Medulla oblongata (tissue), 1 donor: ENCODE measurements around the gene PRKAR2A.
A peak's percentile ranks its signal among the peaks of the same experiment; 100 is the strongest.
"Not testable (repeated sequence)": the region's sequence is repeated elsewhere in the genome, so short reads cannot be mapped to it uniquely, and the experiment has no call there.

Experiments
- DNase-seq: peaks from one replicate; pipeline ENCODE4 v3.0.0-alpha.2; 2015; ENCODE audit errors: extremely low spot score

The PRKAR2A gene

DNA sequence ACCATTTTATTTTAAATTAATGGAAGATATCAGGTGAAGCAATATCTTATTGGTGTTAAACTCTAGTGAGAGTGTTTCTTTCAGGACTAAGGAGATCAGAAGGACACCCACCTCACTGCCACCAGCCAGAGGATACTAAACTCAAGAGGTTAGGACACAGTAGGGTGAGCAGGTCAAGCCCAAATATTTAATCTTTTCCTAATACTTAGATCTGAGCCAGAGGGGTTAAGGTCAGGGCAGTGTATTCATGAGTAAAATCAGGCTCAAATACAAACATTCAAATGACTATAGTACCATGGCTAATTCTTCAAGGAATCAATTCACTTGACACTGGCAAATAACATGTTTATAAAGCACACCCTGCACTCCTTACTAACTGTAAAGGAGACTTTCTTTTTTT lies 65.6 kb downstream of the PRKAR2A start:
- no peak for DNase-seq

- DNase-seq, result not testable (repeated sequence)
Measured at GRCh38 chr3:48778565-48778964, 69.1 kb downstream of the PRKAR2A start.

DNA sequence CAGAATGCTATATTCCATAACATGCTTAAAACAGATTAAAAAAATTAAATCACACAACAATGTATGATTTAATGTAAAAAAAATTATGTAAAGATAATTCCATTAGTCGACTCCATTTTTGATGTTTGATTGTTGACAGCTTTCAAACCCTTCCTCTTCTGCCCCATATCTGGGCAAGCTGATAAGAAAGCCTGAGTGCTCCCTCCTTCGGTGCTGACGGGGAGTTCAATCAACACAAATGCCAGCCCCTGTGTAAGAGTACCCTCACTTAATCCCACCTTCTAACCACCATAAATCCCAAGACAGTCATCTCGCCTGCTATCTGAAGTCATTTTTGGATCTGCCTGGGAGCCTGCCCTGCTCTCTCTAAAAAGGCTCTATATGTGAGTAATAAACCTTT lies 70.8 kb downstream of the PRKAR2A start:
- no peak for DNase-seq

DNA sequence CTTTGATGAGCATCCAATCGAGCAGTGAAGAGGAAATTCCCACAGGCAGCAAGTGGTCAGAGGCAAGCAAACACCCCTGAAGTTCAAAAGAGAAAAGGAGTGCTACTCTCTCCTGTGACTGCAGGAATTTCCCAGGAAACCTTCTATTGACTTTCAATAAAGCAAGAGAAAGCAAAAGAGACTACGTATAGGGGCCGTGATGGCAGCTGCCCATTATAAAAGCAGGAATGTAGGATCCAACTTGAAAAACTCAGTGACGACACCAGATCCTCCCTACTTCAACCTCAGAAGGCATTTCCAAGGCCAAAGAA lies 77.5 kb downstream of the PRKAR2A start:
- DNase-seq, result no peak

GRCh38 chr3:48765376-48765775 lies 82.3 kb downstream of the PRKAR2A start:
- DNase-seq, result peak; percentile 48

DNA sequence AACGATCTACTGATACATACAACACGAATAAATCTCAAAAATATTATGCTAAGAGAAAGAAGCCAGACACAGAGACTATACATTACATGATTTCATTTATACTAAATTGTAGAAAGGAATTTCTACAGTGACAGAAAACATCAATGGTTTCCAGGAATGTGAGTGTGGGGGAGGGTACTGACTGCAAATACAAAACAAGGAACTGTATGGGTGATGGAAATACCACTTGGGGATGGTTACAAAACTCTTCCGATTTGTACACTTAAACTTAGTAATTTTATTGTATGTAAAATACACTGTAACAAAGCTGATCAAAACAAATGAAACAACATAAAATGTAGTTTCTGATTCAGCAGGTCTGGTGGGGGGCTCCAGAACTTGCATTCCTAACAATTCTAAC lies 84.9 kb downstream of the PRKAR2A start:
- DNase-seq, result no peak

DNA sequence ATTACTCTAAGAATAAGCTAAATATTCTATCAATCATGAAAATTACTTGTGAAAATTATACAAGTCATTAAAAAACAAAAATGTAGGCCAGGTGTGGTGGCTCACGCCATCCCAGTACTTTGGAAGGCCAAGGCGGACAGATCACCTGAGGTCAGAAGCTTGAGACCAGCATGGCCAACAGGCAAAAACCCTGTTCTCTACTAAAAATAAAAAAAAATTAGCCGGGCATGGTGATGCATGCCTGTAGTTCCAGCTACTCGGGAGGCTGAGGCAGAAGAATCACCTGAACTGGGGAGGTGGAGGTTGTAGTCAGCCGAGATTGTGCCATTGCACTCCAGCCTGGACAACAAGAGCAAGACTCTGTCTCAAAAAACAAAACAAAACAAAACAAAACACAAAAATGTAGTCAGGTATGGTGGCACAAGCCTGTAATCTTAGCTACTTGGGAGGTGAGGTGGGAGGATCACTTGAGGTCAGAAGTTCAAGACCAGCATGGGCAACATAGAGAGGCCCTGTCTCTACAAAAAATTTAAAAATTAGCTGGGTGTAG lies 87.6 kb downstream of the PRKAR2A start:
- DNase-seq, result not testable (repeated sequence)

- DNase-seq, result not testable (repeated sequence)
Measured at GRCh38 chr3:48759531-48759930, 88.1 kb downstream of the PRKAR2A start.

- no peak for DNase-seq
Measured at GRCh38 chr3:48759071-48759470, 88.6 kb downstream of the PRKAR2A start.

- DNase-seq, result peak; percentile 11
Measured at GRCh38 chr3:48756640-48757039, 91.0 kb downstream of the PRKAR2A start.

GRCh38 chr3:48750856-48751255 lies 96.8 kb downstream of the PRKAR2A start:
- DNase-seq, result peak; percentile 31

DNA sequence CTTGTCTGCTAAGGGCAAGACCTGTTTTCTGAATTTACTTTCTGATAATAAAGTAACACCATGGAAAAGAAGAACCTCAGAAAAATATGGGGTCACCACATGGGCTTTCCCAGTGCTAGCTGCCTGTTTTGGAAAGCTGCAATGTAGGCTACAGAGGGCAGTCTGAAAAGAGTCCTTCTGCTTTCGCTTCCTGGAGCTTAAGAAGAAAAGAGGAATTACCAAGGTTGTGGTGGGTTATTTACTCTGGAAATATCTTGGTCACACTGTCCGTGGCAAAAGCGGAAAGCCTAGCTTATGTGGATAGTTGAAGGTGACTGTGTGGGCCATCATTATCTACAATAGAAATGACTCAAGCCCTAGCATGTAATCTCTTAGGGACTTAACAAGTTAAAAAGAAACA lies 98.9 kb downstream of the PRKAR2A start:
- peak; percentile 86 for DNase-seq

DNA sequence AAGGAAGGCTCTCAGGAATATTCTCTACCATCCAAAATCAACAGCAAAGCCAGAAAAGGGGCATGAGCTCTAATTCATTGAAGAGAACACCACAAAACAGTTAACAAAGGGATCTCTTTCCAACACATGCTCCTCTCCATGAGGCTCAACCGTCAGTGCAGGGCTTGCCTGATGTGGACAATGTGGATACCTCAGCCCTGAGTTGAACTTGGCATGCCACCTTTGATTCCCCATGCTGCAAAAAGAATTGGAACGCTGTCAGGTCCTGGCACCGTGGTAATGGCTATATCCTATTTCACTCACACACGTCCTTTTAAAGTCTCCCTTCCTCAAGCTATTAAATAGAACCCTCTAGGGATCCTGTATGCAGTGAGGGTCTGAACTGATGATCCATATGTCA lies 100.0 kb downstream of the PRKAR2A start:
- DNase-seq, result peak; percentile 58

GRCh38 chr3:48747015-48747615 lies 100.6 kb downstream of the PRKAR2A start:
- peak; percentile 88 for DNase-seq

GRCh38 chr3:48743773-48744172 lies 103.9 kb downstream of the PRKAR2A start:
- DNase-seq, result no peak

- DNase-seq, result not testable (repeated sequence)
Measured at GRCh38 chr3:48741226-48741625, 106.4 kb downstream of the PRKAR2A start.

- DNase-seq, result peak; percentile 95
Measured at GRCh38 chr3:48739955-48740823, 107.5 kb downstream of the PRKAR2A start.

- no peak for DNase-seq
Measured at GRCh38 chr3:48739617-48739954, 108.1 kb downstream of the PRKAR2A start.

- DNase-seq, result no peak
Measured at GRCh38 chr3:48738926-48739616, 108.6 kb downstream of the PRKAR2A start.

DNA sequence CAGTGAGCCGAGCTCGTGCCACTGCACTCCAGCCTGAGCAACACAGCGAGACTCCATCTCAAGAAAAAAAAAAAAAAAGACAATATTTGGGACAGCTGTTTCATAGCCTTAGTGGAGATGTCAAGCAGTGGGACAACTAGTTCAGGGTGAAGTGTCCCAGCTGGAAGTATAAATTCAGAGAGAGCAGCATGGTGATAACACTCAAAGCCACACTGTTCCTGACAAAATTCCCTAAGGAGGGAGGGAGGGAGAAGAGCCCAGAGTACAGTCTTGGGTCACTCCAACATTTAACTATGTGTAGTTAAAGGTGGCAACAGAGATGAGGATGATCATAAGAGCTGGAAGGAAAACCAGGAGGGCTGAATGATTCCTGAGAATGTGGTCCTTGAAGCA lies 109.5 kb downstream of the PRKAR2A start:
- DNase-seq, result no peak

DNA sequence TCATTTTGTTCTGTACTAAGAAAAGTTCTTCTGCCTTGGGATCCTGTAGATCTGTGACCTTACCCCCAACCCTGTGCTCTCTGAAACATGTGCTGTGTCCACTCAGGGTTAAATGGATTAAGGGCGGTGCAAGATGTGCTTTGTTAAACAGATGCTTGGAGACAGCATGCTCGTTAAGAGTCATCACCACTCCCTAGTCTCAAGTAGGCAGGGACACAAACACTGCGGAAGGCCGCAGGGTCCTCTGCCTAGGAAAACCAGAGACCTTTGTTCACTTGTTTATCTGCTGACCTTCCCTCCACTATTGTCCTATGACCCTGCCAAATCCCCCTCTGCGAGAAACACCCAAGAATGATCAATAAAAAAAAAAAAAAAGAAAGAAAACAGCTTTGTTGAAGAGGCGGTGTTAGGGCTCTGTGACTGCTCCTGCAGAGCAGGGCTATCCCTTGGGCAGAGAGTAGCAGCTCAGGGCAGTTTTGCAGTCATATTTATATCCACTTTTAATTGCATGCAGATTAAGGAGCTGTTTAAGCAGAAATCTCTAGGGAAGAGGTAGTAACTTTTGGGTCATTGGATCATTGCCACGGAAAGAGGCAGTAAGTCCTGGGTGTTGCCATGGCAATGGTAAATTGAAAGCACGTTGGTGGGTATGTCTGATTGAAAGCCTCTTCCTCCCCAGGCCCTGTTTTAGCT lies 112.5 kb downstream of the PRKAR2A start:
- not testable (repeated sequence) for DNase-seq

GRCh38 chr3:48734541-48734940 lies 113.1 kb downstream of the PRKAR2A start:
- DNase-seq, result not testable (repeated sequence)
